ENCODE results near the gene CGB7.
"Not testable (repeated sequence)": the region's sequence is repeated elsewhere in the genome, so short reads cannot be mapped to it uniquely, and the experiment has no call there.

Gene CGB7

DNA sequence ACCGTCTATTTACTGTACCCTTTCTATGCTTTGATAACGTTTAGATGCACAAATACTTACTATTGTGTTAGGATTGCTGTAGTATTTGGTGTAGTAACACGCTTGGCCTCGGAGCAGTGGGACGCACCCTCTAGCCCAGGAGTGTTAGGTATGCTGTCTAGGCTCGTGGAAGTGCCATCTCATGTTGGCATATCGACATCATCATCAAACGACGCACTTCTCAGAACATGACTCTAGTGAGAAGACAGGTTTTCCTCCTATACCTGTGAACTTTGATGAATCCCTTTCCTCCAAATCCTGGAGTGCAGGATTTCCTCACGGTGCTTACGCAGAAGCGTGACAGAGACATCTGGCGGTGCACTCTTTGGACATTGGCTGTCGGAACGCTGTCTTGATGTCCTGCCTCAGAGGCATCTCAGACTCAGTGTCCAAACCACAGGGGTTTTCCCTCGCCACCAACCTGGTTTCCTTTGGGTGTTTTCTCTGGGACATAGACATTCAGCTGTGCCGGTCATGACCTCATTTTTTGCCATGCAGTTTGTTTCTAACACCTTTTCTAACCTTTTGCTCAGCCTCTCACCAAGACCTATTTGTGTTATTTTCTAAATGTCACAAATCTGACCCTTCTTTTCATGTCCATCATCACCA, 34.0 kb upstream of the CGB7 start:
- Histone ChIP-seq H3K9me3 (ENCODE audit: insufficient read depth, low read depth, low read length) (no peaks in the 10 kb centered on the region), H3K4me3 (ENCODE audit: low read length) (no peak overlapping the region), H3K4me1 (ENCODE audit: insufficient read depth, low read length) (no peaks in the 10 kb centered on the region), H3K9ac (ENCODE audit: low read depth, low read length) (no peak overlapping the region), H3K27me3 (ENCODE audit: insufficient read depth, low read length) (no peaks in the 10 kb centered on the region), H3K36me3 (ENCODE audit: insufficient read depth, low read length) (peaks cover 89% of the 10 kb centered on the region), H3K27ac (ENCODE audit: low read depth, low read length) (no peak overlapping the region)
- 96% methylated on average over 17 of the region's 17 CpGs for WGBS

DNA sequence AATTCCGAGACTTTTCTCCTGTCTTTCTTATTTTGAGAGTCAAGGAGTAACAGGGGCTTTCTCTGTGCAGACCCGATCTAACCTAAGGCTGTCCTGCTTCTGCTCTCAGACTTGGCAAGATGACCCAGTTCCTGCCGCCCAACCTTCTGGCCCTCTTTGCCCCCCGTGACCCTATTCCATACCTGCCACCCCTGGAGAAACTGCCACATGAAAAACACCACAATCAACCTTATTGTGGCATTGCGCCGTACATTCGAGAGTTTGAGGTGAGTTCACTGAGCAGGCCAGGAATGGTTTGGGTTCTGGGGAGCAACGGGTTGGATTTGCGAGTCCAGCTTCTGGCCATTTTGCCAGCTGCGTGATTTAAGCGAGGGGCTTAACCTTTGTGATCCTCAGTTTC, 28.7 kb upstream of the CGB7 start:
- Histone ChIP-seq H3K27ac (ENCODE audit: low read depth, low read length) (peak overlapping the region; percentile 98; the same call in 1 of the 2 replicates), H3K4me1 (ENCODE audit: insufficient read depth, low read length) (peaks cover 3% of the 10 kb centered on the region), H3K4me3 (ENCODE audit: low read length) (peak overlapping the region; percentile 99), H3K9ac (ENCODE audit: low read depth, low read length) (peak overlapping the region; percentile 99), H3K9me3 (ENCODE audit: insufficient read depth, low read depth, low read length) (no peaks in the 10 kb centered on the region), H3K36me3 (ENCODE audit: insufficient read depth, low read length) (peaks cover 44% of the 10 kb centered on the region), H3K27me3 (ENCODE audit: insufficient read depth, low read length) (no peaks in the 10 kb centered on the region)
- 68% methylated on average over 11 of the region's 11 CpGs for WGBS

DNA sequence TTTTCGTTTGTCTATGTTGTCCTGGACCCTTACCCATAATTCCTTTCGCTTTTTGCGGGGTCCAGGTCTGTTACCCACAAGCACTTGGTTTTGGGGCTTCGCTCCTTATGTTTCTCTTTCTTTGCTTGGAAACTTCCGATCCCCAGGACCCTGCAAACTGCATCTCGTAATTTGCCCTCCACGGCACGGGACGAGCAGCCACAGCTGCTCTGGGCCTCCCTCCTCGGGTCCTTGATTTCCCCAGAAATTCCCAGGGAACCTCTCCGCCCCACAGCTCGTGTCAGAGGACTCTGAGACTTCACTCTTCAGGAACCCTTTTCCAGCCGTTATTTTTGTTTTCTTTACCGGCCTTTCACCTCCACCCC, 28.3 kb upstream of the CGB7 start:
- H3K27me3 ChIP-seq (ENCODE audit: insufficient read depth, low read length) = no peaks in the 10 kb centered on the region
- peaks cover 3% of the 10 kb centered on the region for H3K4me1 ChIP-seq (ENCODE audit: insufficient read depth, low read length)
- H3K9me3 ChIP-seq (ENCODE audit: insufficient read depth, low read depth, low read length) = no peaks in the 10 kb centered on the region
- WGBS = 3% methylated on average over 14 of the region's 14 CpGs
- peak overlapping the region; percentile 99 for H3K4me3 ChIP-seq (ENCODE audit: low read length)
- peak overlapping the region; percentile 98 for H3K27ac ChIP-seq (ENCODE audit: low read depth, low read length)
- peaks cover 39% of the 10 kb centered on the region for H3K36me3 ChIP-seq (ENCODE audit: insufficient read depth, low read length)
- peak overlapping the region; percentile 99 for H3K9ac ChIP-seq (ENCODE audit: low read depth, low read length)

DNA sequence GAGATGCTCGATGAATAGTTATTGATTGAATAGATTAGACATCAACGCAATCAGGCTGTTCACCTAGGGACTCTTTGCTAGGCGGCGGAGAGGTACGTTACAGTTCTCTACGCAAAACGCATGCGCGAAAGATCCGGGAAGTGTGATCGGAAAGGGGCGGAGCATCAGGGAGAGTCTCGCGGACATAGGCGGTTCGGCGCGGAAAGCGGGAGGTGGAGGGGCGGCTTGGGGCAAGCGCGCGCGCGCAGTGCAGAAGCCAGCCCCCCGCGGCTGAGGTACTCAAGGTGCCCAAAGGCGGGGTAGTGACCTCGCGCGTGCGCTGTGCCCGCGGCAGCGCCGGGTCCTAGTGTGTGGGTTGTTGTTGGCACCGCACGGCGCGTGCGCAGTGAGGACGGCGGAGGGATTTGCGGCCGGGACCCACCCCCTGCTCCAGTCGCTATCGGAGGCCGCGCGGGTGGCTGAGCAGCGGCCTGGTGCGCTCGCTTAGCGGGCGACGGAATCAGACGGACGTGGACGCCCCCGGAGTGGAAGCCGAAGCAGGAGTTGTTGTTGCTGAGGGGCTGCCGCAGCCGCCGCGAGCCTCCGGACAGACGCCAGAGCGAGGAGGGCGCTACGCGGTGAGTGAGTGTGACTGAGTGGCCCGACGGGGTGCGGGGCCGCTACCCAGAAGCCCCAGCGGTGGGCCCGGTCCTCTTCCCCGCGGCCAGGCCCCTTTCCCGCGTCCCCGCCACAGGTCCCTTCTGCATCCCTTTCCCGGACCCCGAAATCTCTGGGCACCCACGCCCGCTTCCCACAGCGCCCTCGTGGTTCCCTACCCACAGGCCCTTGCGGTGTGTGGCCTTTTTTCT, 27.7 kb upstream of the CGB7 start, which contains the start of gene SNRNP70:
SNRNP70 (plus strand) TSS at position 432 of the 848 bp plus-strand sequence. CDS start 964 bp downstream, outside the sequence.
- H3K9ac ChIP-seq (ENCODE audit: low read depth, low read length) = peak within 1 kb of the TSS; percentile 99
- H3K4me1 ChIP-seq (ENCODE audit: insufficient read depth, low read length) = peaks cover 3% of the 10 kb centered on the region
- H3K36me3 ChIP-seq (ENCODE audit: insufficient read depth, low read length) = peaks cover 33% of the 10 kb centered on the region
- H3K9me3 ChIP-seq (ENCODE audit: insufficient read depth, low read depth, low read length) = no peaks in the 10 kb centered on the region
- under 1% methylated on average over 89 of the region's 89 CpGs for WGBS
- H3K27ac ChIP-seq (ENCODE audit: low read depth, low read length) = peak within 1 kb of the TSS; percentile 98
- peak within 1 kb of the TSS; percentile 99 for H3K4me3 ChIP-seq (ENCODE audit: low read length)
- H3K27me3 ChIP-seq (ENCODE audit: insufficient read depth, low read length) = 0 out of 2 replicates have a peak, but pooled peaks cover 1% of the 10 kb centered on the region

DNA sequence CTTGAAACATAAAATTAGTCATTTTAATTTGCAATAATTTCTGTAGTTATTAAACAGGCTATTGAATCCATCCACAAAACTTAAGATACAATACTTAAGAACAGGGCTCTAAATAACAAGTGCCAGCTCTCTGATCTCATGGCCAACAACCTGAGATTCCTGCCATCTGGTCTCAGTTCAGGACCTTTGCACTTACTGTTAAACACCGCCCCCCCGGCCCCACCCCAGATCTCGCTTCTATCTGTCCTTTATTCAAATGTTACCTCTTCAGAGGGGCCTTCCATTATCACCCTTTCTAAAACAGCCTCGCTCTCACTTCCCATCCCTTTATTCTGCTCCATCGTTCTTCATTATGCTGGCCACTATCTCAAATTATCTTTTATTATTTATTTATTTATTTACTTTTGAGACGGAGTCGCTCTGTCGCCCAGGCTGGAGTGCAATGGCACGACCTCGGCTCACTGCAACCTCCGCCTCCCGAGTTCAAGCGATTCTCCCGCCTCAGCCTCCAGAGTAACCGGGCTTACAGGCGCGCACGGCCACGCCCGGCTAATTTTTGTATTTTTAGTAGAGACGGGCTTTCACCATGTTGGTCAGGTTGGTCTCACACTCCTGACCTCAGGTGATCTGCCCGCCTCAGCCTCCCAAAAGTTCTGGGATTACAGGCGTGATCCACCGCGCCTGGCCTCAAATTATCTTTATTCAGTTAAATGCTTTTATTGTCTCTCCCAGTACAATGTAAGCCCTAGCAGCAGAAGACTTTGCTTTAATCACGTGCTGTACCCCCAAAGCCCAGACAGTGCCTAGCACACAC, 26.9 kb upstream of the CGB7 start:
- Histone ChIP-seq H3K4me3 (ENCODE audit: low read length) (peak overlapping the region; percentile 99), H3K9me3 (ENCODE audit: insufficient read depth, low read depth, low read length) (no peaks in the 10 kb centered on the region), H3K27ac (ENCODE audit: low read depth, low read length) (no peak overlapping the region), H3K9ac (ENCODE audit: low read depth, low read length) (peak overlapping the region; percentile 99), H3K36me3 (ENCODE audit: insufficient read depth, low read length) (peaks cover 27% of the 10 kb centered on the region), H3K27me3 (ENCODE audit: insufficient read depth, low read length) (0 out of 2 replicates have a peak, but pooled peaks cover 4% of the 10 kb centered on the region), H3K4me1 (ENCODE audit: insufficient read depth, low read length) (peaks cover 3% of the 10 kb centered on the region)
- WGBS = 77% methylated on average over 26 of the region's 26 CpGs

DNA sequence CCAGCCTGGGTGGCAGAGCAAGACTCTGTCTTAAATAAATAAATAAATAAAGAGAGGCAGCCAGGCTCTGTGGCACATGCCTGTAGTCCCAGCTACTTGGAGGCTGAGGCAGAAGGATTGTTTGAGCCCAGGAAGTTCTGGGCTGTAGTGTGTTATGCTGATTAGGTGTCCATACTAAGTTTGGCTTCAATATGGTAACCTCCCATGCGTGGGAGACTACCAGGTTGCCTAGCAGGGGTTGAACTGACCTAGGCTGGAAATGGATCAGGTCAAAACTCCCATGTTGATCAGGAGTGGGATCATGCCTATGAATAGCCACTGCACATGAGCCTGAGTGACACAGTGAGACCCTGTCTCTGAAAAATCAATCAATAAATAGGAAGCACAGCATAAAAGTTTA, 23.7 kb upstream of the CGB7 start:
- no peak overlapping the region for H3K4me3 ChIP-seq (ENCODE audit: low read length)
- 0 out of 2 replicates have a peak, but pooled peaks cover 4% of the 10 kb centered on the region for H3K27me3 ChIP-seq (ENCODE audit: insufficient read depth, low read length)
- no peak overlapping the region for H3K27ac ChIP-seq (ENCODE audit: low read depth, low read length)
- H3K9ac ChIP-seq (ENCODE audit: low read depth, low read length) = no peak overlapping the region
- H3K4me1 ChIP-seq (ENCODE audit: insufficient read depth, low read length) = peaks cover 1% of the 10 kb centered on the region
- H3K9me3 ChIP-seq (ENCODE audit: insufficient read depth, low read depth, low read length) = no peaks in the 10 kb centered on the region
- 80% methylated on average over 1 of the region's 1 CpG for WGBS
- peaks cover 1% of the 10 kb centered on the region; the same call in 1 of the 2 replicates for H3K36me3 ChIP-seq (ENCODE audit: insufficient read depth, low read length)

DNA sequence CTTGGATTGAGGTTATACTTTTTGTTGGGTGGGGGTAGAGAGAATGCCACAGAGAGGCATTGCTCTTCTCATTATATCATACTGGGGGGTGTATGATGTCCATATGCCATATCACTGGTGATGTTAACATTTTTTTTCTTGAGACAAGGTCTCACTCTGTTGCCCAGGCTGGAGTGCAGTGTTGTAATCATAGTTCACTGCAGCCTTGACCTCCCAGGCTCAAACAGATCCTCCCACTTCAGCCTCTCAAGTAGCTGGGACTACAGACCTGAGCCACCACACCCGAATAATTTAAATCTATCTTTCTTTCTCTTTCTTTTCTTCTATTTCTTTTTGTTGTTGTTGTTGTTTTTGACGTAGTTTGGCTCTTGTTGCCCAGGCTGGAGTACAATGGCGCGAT, 22.8 kb upstream of the CGB7 start:
- Histone ChIP-seq H3K27ac (ENCODE audit: low read depth, low read length) (no peak overlapping the region), H3K27me3 (ENCODE audit: insufficient read depth, low read length) (0 out of 2 replicates have a peak, but pooled peaks cover 4% of the 10 kb centered on the region), H3K9me3 (ENCODE audit: insufficient read depth, low read depth, low read length) (no peaks in the 10 kb centered on the region), H3K36me3 (ENCODE audit: insufficient read depth, low read length) (no peaks in the 10 kb centered on the region), H3K9ac (ENCODE audit: low read depth, low read length) (no peak overlapping the region), H3K4me3 (ENCODE audit: low read length) (no peak overlapping the region), H3K4me1 (ENCODE audit: insufficient read depth, low read length) (no peaks in the 10 kb centered on the region)
- 90% methylated on average over 3 of the region's 4 CpGs for WGBS

DNA sequence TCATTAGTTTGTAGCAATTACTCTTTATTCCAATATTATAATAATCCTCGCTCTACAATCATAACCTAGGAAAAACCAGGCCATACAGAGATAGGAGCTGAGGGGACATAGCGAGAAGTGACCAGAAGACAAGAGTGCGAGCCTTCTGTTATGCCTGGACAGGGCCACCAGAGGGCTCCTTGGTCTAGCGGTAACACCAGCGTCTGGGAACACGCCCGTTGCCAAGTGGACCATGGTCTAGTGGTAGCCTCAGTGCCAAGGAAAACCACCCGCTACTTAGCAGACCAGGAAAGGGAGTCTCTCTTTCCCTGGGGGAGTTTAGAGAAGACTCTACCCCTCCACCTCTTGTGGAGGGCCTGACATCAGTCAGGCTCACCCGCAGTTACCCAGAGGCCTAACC, 17.3 kb upstream of the CGB7 start:
- H3K9me3 ChIP-seq (ENCODE audit: insufficient read depth, low read depth, low read length); H3K4me1 ChIP-seq (ENCODE audit: insufficient read depth, low read length); H3K36me3 ChIP-seq (ENCODE audit: insufficient read depth, low read length); H3K9ac ChIP-seq (ENCODE audit: low read depth, low read length); H3K4me3 ChIP-seq (ENCODE audit: low read length); H3K27ac ChIP-seq (ENCODE audit: low read depth, low read length): not testable (repeated sequence)
- H3K27me3 ChIP-seq (ENCODE audit: insufficient read depth, low read length) = peaks cover 47% of the 10 kb centered on the region
- 25% methylated on average over 7 of the region's 9 CpGs for whole genome bisulfite sequencing

DNA sequence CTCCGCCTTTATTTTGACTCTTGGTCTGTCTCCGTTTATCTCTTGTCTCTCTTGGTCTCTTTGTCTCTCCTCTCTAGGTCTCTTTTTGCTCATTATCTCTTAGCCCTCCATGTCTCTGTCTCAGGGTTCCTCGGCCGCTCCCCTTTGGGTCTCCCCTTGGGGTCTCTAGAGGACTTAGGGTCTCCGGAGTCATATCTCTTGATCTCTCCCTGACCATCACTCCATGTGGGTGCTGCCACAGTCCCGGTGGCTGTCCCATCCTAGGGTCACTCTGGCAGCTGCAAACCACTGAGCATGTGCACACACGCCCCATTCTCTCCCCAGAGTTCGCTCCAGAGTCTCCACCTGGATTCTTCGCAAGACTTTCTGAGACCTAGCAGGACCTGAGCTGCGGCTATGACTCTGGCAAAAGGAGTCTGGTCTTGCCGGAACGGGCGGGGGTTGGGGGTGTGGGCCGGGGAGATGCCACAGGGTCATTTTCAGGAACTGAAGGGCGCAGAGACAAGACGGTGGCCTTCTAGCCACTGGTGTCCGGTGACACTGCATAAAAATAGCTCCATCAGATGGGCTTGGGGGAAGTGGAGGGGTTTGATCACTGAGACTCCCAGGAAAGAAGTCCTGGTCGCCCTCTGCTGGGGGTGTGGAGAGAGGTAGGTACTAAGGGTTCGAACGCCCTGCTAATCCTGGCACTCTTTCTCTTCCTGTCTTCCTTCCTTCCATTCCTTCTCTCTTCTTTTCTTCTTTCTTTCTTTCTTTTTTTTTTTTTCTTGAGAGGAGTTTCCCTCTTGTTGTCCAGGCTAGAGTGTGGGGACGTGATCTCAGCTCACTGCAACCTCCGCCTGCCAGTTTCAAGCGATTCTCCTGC, 16.2 kb upstream of the CGB7 start:
- no peak overlapping the region for H3K9ac ChIP-seq (ENCODE audit: low read depth, low read length)
- H3K27ac ChIP-seq (ENCODE audit: low read depth, low read length) = no peak overlapping the region
- no peaks in the 10 kb centered on the region for H3K9me3 ChIP-seq (ENCODE audit: insufficient read depth, low read depth, low read length)
- H3K27me3 ChIP-seq (ENCODE audit: insufficient read depth, low read length) = peaks cover 58% of the 10 kb centered on the region
- no peaks in the 10 kb centered on the region for H3K4me1 ChIP-seq (ENCODE audit: insufficient read depth, low read length)
- H3K36me3 ChIP-seq (ENCODE audit: insufficient read depth, low read length) = no peaks in the 10 kb centered on the region
- WGBS = 79% methylated on average over 21 of the region's 23 CpGs
- H3K4me3 ChIP-seq (ENCODE audit: low read length) = no peak overlapping the region

DNA sequence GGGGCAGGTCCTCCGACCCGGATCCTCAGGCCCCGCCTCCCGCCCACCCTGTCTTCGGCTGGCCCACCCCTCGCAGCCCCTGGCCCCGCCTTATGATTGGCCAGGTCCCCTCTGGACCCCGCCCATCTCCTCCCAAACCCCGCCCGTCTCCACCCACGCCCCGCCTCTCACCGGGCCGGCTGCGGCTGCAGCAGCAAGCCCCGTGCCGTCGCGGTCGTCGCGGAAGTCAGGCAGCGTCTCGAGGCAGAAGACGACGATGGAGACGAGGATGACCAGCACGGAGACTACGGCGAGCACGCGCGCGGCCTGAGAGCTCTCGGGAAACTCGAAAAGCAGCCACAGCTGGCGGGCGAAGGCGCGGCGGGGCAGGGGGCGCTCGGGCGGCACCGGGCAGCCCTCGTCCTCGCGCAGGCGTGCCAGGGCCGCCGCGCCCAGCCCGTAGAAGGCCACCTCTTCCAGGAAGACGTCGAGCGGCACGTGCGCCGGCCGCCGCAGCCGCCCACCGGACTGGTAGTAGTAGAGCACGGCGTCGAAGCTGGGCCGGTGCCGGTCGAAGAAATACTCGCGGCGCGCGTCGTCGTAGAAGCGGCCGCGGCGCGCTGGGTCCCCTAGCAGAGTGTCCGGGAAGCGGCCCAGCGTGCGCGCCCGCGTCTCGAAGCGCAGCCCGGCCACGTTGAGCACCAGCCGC, 14.5 kb upstream of the CGB7 start:
- Histone ChIP-seq H3K4me3 (ENCODE audit: low read length) (peak overlapping the region; percentile 33; the same call in 1 of the 2 replicates), H3K27ac (ENCODE audit: low read depth, low read length) (no peak overlapping the region), H3K27me3 (ENCODE audit: insufficient read depth, low read length) (peaks cover 70% of the 10 kb centered on the region), H3K9ac (ENCODE audit: low read depth, low read length) (no peak overlapping the region), H3K9me3 (ENCODE audit: insufficient read depth, low read depth, low read length) (no peaks in the 10 kb centered on the region), H3K4me1 (ENCODE audit: insufficient read depth, low read length) (no peaks in the 10 kb centered on the region), H3K36me3 (ENCODE audit: insufficient read depth, low read length) (no peaks in the 10 kb centered on the region)
- 16% methylated on average over 93 of the region's 93 CpGs for WGBS
